NCI-H1417 (cell line): ENCODE measurements around the gene TRAPPC8.

Source experiments
- DNase-seq, 3 experiments: peaks; one replicate each; lab custom pipeline; 2025; lab: John Stamatoyannopoulos, UW

TRAPPC8 gene

DNA sequence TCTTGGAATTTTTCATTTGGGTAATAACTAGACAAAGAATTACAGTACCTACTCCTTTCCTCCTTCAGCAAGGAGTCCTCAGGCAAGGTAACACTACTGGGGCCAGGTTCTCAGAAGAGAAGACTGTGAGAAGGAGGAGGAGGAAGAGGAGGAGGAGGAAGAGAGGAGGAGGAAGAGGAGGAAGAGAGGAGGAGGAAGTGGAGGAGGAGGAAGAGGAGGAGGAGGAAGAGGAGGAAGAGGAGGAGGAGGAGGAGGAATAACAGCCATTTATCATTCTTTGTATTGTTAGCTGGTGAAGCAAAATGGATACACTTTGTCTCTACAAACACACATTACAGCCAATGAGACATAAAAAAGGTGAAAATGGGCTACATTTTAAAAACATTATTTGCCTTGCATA lies 149.4 kb downstream of the TRAPPC8 start:
- no peak for DNase-seq

GRCh38 chr18:31792580-31792911 lies 150.4 kb downstream of the TRAPPC8 start:
- no peak for DNase-seq

DNA sequence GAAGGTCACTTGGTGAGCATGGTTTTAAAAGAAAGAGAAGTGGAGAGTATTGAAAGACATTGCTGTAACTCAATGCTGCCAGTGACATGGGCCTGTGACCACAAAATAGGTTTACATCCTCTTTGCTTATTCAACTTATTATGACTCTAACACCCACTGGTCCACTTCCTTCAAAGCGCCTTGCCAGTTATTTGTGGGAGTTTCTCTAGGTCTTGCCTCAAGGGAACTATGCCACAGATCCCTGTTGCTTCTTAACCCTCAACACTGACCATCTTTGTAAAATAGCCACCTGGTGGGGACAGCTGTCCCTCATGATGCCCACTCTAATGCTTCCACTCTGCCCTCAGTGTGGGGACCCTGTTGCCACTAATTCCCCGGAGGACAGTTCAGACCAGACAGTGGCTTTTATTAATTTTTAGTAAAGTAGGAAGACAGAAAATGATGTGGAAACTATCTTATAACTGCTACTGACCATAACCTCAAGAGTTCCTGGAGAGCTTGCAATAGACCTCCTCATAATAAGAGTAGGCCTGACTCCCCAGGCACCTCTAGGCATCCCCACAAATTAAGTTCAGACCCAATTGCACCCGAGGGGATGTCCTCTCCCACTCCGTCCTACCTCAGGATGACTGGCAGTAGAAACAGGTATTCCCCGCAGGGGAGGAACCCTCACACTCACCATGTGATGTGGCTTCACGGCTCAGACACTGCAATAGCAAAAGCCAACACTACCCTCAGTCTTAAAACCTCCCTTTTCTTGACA lies 150.9 kb downstream of the TRAPPC8 start:
- DNase-seq, result no peak

DNA sequence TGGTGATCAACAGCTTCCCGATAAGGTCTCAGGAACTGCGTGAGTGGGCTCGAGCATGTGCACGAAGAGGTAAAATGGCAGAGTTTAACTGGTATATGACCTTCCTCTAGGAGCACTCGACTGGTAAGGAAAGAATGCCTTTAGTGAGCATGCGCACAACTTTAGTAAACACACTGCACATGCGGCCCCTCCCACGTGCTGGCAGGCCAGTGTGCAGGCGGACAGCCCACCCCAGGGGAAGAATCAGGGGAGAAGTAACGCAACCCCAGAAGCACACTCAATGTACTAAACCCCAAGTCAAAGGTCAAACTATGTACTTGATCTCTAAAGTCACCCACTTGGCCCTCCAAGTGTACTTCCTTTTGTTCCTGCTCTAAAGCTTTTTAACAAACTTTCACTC lies 153.5 kb downstream of the TRAPPC8 start:
- no peak for DNase-seq

GRCh38 chr18:31783059-31783458 lies 159.9 kb downstream of the TRAPPC8 start:
- no peak for DNase-seq
